Body of pancreas (tissue), 4 donors: ENCODE results near the gene MEG3.

Experiments used
- CTCF ChIP-seq, 7 experiments: fragments of 450-650 bp in 4 of 7; fragments of 200-600 bp in 3 of 7; sonication (generic) in 3 of 7; IDR thresholded peaks; one replicate each; pipeline ENCODE4 v1.5.1; 2016 to 2019; ENCODE audit warnings: antibody characterized with exemption in 7 of 7
- POLR2A ChIP-seq, 3 donors: fragments of 450-650 bp; IDR thresholded peaks; one replicate each; pipeline ENCODE4 v1.6.1; 2016; ENCODE audit warnings: antibody characterized with exemption in 3 of 3, mild to moderate bottlenecking in 2 of 3

GRCh38 chr14:100840286-100841065 lies 14.6 kb downstream of the MEG3 start:
- no peak for TF ChIP-seq POLR2A (IDR thresholded peaks at IDR 0.05)
- TF ChIP-seq CTCF (IDR thresholded peaks at IDR 0.05): no peak
